ENCODE results near the gene FOXD3.

DNA sequence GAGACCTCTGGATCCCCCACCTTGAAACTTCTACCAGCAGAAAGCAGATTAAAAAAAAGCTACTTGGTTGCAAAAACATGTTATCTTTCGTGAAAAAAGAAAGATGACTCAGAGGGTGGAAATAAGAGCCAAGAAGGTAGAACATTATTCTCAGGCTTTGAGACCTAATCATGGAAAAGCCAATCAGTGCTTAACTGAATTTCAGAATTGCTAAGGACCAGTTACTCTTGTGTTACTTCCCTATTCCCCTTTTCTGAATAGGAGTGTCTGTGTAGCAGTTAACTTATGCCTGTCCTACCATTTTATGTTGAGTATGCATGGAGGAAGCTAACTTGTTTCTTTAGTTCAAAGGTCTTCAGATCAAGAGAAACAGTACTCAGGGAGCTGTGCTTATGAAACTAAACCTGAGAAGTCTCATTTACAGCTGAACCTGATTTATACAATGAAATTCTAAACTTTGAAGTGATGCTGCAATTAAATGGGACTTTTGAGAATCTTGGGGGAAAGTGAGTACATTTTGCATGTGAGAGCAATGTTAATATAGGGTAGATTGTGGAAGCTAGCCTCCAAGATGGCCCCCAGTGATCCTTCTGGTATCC, 15.1 kb upstream of the FOXD3 start:
- TF ChIP-seq CTCF (IDR thresholded peaks at IDR 0.05; ENCODE audit: low read depth, low read length, poor library complexity, severe bottlenecking) = no peak
- no peak for TF ChIP-seq EZH2phosphoT487 (IDR thresholded peaks at IDR 0.05; ENCODE audit: borderline replicate concordance, low read length)

All from DOHH2 (cell line).